GM21717 (cell line): Measurements from ENCODE around the gene ATP11A.
"Not testable (repeated sequence)": the region's sequence is repeated elsewhere in the genome, so short reads cannot be mapped to it uniquely, and the experiment has no call there.

Experiments used
- ATAC-seq: cut with Tn5 transposase; IDR thresholded peaks from one replicate; pipeline ENCODE4 v1.9.1; 2021; ENCODE audit warnings: mild to moderate bottlenecking, moderate library complexity; ENCODE audit not compliant: unreplicated experiment

The ATP11A gene

DNA sequence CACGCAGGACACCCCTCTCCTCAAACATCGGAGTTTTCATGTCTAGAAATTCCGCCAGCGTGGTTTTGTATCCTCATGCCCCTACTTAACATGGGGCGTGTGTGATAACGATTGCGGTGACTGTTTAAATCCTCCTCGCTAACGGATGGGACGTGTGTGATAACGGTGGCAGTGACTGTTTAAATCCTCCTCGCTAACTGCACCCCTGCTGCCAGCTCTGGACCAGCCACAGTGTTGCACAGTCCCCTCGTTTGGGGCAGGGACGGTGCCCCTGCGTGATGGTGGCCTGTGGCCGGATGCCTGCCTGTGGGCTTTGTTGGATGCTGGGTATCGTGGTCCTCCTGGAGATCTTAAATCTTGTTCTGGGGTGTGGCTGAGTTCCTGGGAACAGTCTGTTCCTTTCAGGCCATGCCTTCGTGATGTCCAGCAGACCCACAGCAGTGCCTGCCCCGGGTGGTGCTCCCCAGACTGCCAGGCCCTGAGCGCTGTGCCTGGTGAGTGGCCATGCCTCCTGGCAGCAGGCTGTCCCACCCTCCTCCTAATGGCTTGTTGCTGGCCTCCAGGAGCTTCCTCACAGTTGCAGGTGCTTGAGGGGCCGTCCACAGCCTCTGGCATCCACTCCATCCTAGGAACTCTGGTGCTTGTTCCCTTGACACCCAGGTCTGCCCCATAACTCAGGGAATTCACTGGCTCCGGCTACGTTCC, 156.7 kb downstream of the ATP11A start:
- ATAC-seq, result no peak

DNA sequence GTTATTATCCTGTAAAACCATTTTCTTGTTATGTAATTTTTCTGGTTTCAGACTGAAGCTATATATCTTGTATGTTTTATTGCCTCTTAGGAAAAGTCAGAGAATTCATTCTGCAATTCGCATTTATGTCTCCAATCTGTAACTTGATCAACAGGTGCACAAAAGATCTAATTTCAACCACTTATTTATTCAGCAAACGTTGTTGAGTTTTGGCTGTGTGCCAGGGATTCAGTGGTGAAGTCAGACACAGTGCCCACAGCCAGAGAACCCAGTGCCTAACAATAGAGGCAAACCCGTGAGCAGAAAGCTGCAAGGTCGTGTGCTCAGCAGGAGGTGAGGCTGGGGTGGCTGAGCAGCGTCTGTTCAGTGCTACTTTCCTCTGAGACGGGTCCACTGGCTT, 159.7 kb downstream of the ATP11A start:
- no peak for ATAC-seq

DNA sequence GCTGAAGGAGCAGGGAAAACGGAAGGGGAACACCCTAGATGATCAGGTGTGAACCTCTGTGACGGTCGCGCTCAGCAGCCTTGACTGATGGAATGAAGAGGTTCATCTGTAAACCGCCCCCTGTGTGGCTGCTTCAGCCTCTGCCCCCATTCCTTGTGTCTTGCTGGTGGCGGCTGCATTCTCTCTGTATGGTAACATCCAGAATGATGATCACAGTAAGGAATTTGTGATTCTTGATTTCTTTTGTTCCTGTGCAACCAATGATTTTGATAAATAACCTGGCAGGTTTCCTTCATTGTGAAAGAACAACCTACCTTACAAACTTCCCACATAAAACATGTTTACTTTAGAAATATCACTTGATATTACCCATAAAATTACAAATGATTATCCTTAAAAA, 160.4 kb downstream of the ATP11A start:
- no peak for ATAC-seq

GRCh38 chr13:112851107-112852038, 161.5 kb downstream of the ATP11A start:
- no peak for ATAC-seq

DNA sequence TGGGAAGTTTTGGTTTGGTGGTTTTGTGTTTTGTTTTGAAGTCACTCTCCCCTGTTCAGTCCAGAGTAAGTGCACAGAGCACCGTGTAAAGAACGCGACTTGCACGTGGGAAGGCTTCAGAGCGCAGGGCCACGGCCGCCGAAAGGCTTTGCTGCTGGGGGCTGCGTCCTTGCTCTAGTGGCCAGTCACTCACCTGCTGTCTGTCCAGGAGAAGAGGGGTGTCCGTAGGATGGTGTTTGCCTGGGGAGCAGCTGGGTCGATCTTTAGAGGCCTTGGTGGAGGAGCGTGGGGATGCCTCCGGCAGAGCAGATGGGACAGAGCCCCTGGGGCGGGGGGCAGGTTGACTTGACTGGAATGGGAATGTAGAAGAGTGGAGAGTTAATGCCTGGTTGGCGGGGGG, 162.6 kb downstream of the ATP11A start:
- no peak for ATAC-seq

GRCh38 chr13:112852808-112853207, 163.0 kb downstream of the ATP11A start:
- no peak for ATAC-seq

- no peak for ATAC-seq
Measured at GRCh38 chr13:112854321-112854720, 164.5 kb downstream of the ATP11A start.

DNA sequence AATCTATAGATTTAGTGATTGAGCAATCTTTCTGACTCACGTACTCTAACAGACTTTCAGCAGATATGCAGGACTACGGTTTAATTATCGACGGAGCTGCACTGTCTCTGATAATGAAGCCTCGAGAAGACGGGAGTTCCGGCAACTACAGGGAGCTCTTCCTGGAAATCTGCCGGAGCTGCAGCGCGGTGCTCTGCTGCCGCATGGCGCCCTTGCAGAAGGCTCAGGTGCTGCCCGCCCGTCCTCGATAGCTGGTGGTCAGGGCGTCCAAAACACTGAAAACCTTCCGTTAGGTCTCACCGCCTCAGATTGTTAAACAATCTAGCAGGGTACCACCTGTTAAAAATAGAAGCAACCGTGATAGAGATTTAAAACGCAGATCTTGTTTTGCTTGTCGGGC, 166.0 kb downstream of the ATP11A start:
- no peak for ATAC-seq

- ATAC-seq, result no peak
Measured at GRCh38 chr13:112857914-112858490, 168.2 kb downstream of the ATP11A start.

DNA sequence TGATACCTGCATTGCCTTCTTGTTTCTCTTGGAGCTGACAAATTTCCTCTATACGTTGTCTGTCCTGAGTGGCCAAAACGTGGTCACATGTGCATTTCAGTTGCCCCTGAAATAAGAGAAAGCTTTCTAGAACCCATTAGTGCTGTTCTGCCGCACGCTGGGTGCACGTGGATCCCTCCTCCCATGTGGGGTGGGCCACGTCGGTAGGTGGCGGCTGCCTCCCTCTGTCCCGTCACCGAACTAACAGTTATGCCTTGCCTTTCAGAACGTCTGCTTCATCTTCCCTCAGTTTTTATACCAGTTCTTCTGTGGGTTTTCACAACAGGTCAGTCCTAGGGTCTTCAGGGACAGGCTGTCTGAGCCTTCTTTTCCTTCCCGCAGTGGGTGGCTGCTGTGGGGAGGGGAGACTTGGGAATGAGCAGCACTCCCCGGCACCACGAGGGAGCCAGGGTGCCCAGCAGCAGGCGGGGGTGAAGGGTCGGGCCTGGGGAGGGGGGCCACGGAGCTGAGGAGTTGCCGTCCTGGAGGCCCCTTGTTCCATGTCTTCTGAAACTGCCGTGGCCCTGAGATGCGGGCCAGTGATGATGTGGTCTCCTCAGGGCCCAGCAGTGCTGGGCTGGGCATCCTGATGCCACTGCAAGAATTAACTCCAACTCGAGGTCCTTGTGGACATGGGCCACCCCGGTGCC, 169.4 kb downstream of the ATP11A start:
- no peak for ATAC-seq

DNA sequence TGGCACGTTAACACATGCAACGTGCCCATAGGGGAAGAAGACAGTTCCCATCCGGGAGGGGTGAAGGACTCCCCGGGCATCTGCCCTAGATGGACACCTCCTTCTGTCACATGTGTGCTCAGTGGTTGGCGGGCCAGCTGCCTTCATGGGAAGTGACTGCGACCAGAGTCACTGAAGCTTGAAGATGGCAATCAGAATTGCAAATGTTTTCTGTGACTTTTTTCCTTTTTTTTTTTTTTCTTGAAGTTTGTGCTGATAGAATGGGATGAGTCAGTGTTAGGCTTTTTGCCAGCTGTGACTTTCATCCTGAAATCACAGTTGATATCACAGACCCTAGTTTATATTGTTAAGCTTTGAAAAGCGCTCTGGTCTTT, 170.0 kb downstream of the ATP11A start:
- peak; percentile 87 for ATAC-seq

GRCh38 chr13:112861876-112862615, 172.2 kb downstream of the ATP11A start:
- no peak for ATAC-seq

DNA sequence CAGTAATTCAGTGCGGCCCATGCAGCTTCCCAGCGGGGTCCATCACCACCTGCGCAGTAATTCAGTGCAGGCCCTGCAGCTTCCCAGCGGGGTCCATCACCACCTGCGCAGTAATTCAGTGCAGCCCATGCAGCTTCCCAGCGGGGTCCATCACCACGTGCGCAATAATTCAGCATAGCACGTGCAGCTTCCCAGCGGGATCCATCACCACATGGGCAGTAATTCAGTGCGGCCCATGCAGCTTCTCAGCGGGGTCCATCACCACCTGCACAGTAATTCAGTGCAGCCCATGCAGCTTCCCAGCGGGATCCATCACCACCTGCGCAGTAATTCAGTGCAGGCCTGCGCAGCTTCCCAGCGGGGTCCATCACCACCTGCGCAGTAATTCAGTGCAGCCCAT, 173.5 kb downstream of the ATP11A start:
- not testable (repeated sequence) for ATAC-seq

GRCh38 chr13:112865478-112865877, 175.6 kb downstream of the ATP11A start:
- ATAC-seq, result not testable (repeated sequence)

GRCh38 chr13:112867301-112867711, 177.5 kb downstream of the ATP11A start:
- ATAC-seq, result no peak

DNA sequence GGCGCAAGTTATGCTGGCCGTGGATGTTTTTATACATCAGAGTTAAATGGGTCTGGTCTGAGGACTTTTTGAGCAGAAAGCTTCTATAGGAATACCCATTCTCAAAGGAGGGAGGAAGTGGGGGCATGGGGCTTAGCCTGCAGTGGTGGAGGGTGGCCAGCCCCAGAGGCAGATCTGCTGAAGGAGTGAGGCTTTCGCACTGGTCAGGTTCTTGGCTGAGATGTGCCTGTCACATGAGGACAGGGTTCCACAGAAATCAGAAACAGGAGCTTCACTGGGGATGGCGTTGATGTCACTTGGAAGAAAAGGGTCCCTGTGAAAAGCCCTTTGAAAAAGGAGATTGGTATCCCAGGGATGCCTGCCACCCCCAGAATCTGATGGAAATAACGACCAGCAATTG, 178.5 kb downstream of the ATP11A start:
- ATAC-seq, result no peak

- no peak for ATAC-seq
Measured at GRCh38 chr13:112869202-112870050, 179.6 kb downstream of the ATP11A start.

DNA sequence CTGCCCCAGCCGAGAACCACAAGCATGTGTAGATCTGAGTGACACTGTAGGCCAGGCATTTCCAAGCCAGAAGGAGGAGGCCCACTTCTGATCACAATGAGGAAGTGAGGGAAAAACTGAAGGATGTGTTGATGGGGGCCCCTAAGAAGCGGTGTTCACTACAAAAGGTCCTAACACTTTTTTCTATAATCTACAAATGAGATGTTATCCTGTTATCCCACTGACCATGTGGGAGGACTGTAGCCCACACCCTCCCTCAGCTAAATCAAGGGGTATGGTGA, 180.2 kb downstream of the ATP11A start:
- no peak for ATAC-seq

DNA sequence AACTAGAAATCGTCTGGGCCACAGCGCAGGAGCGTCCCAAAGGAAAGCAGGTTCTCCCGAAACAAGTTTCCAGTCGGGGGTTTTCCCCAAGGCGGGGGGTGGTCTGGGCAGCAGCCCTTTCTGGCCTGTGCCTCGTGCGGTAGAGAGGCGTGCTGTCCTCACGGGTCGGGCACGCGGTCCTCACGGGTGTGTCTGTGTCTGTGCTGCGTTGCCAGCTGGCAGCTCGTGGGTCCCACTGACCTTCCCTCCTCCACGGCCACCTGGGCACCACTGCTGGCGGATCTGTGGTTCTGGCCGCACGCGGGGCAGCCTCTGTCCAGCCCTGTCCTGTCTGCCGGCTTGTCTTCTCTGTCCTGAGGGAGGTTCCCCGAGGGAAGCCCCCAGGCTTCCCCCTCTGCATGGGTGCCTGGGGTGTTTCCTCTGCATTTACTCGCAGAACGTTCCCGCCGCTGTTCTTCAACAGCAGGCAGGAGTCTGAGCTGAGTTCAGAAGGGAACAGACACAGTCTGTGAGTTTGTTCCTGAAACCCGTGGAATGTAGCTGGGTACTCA, 181.0 kb downstream of the ATP11A start:
- ATAC-seq, result no peak

- ATAC-seq, result no peak
Measured at GRCh38 chr13:112871742-112872141, 181.9 kb downstream of the ATP11A start.
